SU-DHL-6 (cell line): ENCODE measurements around the gene MUCL1.

ENCODE experiments used
- H2AFZ ChIP-seq: fragments of 200-600 bp; sonication (generic); 2 replicates; pipeline ENCODE4 v1.6.1; 2014; ENCODE audit warnings: low read depth, mild to moderate bottlenecking, moderate library complexity, mixed read lengths, antibody characterized with exemption, low read length; ENCODE audit not compliant: severe bottlenecking
- H3F3A ChIP-seq: fragments of 200-600 bp; shearing (Covaris generic); 2 replicates; pipeline ENCODE4 v1.6.0; 2016; ENCODE audit warnings: antibody characterized with exemption, mild to moderate bottlenecking; ENCODE audit not compliant: insufficient read depth
- H3K27ac ChIP-seq: fragments of 200-600 bp; sonication (generic); 2 replicates; pipeline ENCODE4 v1.5.1; 2016; ENCODE audit warnings: low read depth, mild to moderate bottlenecking, low read length, moderate library complexity, mixed read lengths
- H3K27me3 ChIP-seq: fragments of 200-600 bp; sonication (generic), shearing (Covaris generic); 2 replicates; pipeline ENCODE4 v1.6.0; 2014; ENCODE audit warnings: mild to moderate bottlenecking, low read length
- H3K36me3 ChIP-seq: fragments of 200-600 bp; sonication (generic); 2 replicates; pipeline ENCODE4 v1.6.1; 2014; ENCODE audit warnings: mild to moderate bottlenecking, low read length, mixed read lengths
- H3K4me2 ChIP-seq: fragments of 300-600, 200-600 bp; shearing (Covaris generic), sonication (generic); 2 replicates; pipeline ENCODE4 v1.6.0; 2014; ENCODE audit warnings: low read length, low read depth, mild to moderate bottlenecking; ENCODE audit not compliant: poor library complexity, severe bottlenecking
- H3K4me3 ChIP-seq: fragments of 200-600 bp; sonication (generic); 2 replicates; pipeline ENCODE4 v1.5.1; 2014; ENCODE audit warnings: antibody characterized with exemption, low read length, mild to moderate bottlenecking, mixed read lengths; ENCODE audit not compliant: insufficient read depth, poor library complexity, severe bottlenecking
- H3K79me2 ChIP-seq: fragments of 200-600 bp; sonication (generic); 2 replicates; pipeline ENCODE4 v1.6.1; 2014; ENCODE audit warnings: mild to moderate bottlenecking, low read length, moderate library complexity; ENCODE audit not compliant: insufficient read depth
- H3K9ac ChIP-seq: fragments of 200-600 bp; sonication (generic); 2 replicates; pipeline ENCODE4 v1.7.0; 2014; ENCODE audit warnings: mild to moderate bottlenecking, low read length
- H3K9me2 ChIP-seq: fragments of 200-600 bp; sonication (generic); replicated peaks from 2 replicates; pipeline ENCODE4 v1.6.1; 2014; ENCODE audit warnings: low read length; ENCODE audit not compliant: insufficient read depth
- H3K9me3 ChIP-seq: fragments of 200-600 bp; sonication (generic); 2 replicates; pipeline ENCODE4 v1.6.1; 2014; ENCODE audit warnings: low read length, mixed read lengths; ENCODE audit not compliant: insufficient read depth
- H4K20me1 ChIP-seq: fragments of 200-600 bp; sonication (generic); 2 replicates; pipeline ENCODE4 v1.6.1; 2014; ENCODE audit warnings: low read depth, mild to moderate bottlenecking, antibody characterized with exemption, low read length, moderate library complexity, mixed read lengths
- EZH2phosphoT487 ChIP-seq: fragments of 200-600 bp; sonication (generic), shearing (Covaris generic); conservative IDR thresholded peaks from 2 replicates; pipeline ENCODE4 v1.6.1; 2018; ENCODE audit warnings: mild to moderate bottlenecking, antibody characterized with exemption, low read length, moderate library complexity, mixed read lengths
- TF ChIP-seq, protein P1 (sequence below): fragments of 200-600 bp; sonication (generic); IDR thresholded peaks from one replicate; pipeline ENCODE4 v1.5.1; 2017; ENCODE audit warnings: antibody characterized with exemption, mild to moderate bottlenecking, low read length, moderate library complexity; ENCODE audit not compliant: insufficient read depth, poor library complexity, severe bottlenecking

MUCL1 gene

DNA sequence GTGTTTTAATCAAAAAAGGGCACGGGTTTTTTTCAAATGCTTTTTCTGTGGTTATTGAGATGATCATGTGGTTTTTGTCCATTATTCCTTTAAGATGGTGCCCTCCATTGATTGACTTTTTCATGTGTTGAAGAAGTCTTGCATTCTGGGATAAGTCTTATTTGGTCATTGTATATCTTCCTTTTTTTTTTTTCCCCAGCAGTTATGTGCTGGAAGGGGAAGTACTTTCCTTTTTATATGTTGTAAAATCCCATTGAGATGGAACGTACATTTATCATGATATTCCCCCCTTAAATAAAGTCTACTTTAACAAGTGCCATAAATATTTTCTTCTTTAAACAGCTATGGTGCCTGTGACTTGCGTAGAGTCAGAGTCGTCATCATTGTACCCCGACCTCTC is 24.8 kb upstream of the MUCL1 start:
- H4K20me1 ChIP-seq: no peaks in the 10 kb centered on the region

DNA sequence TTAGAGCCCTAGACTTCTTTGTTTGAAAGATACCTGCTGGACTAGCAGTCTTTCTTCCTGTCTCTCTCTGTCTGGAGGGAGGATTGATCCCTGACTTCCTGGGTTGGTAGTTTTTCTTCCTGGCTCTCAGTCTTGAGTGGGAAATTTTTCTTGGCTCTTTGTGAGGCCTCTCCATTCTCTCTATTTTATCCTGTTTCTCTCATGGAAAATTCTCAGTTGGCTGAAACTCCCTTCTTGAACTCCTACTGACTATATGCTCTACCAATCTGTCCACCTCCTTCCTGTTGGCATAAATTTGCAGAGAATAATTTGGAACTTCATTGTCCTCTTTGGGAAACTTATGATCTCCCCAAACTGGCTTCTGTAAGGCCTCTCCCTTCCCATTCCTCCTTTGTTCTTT is 24.1 kb upstream of the MUCL1 start:
- Histone ChIP-seq H2AFZ (no peak overlapping the region), H3K4me3 (no peak overlapping the region), H3K27me3 (no peaks in the 10 kb centered on the region), H3K9me3 (no peaks in the 10 kb centered on the region), H3K36me3 (no peaks in the 10 kb centered on the region), H4K20me1 (no peaks in the 10 kb centered on the region), H3K4me2 (no peak overlapping the region), H3K9me2 (no peaks in the 10 kb centered on the region), H3K79me2 (no peaks in the 10 kb centered on the region), H3K27ac (no peak overlapping the region), H3K9ac (no peak overlapping the region), H3F3A (no peaks in the 10 kb centered on the region)
- TF ChIP-seq EZH2phosphoT487: no peak
- TF ChIP-seq, protein P1, sequence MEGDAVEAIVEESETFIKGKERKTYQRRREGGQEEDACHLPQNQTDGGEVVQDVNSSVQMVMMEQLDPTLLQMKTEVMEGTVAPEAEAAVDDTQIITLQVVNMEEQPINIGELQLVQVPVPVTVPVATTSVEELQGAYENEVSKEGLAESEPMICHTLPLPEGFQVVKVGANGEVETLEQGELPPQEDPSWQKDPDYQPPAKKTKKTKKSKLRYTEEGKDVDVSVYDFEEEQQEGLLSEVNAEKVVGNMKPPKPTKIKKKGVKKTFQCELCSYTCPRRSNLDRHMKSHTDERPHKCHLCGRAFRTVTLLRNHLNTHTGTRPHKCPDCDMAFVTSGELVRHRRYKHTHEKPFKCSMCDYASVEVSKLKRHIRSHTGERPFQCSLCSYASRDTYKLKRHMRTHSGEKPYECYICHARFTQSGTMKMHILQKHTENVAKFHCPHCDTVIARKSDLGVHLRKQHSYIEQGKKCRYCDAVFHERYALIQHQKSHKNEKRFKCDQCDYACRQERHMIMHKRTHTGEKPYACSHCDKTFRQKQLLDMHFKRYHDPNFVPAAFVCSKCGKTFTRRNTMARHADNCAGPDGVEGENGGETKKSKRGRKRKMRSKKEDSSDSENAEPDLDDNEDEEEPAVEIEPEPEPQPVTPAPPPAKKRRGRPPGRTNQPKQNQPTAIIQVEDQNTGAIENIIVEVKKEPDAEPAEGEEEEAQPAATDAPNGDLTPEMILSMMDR: no peak

More for the DNA sequence above, 24.8 kb upstream of the MUCL1 start:
- no peaks in the 10 kb centered on the region for H3F3A ChIP-seq
- TF ChIP-seq EZH2phosphoT487: no peak
- TF ChIP-seq, protein P1: no peak
- no peak overlapping the region for H3K9ac ChIP-seq
- no peaks in the 10 kb centered on the region for H3K27me3 ChIP-seq
- no peak overlapping the region for H3K4me3 ChIP-seq
- H3K4me2 ChIP-seq: no peak overlapping the region
- H3K27ac ChIP-seq: no peak overlapping the region
- H3K9me2 ChIP-seq: no peaks in the 10 kb centered on the region
- H2AFZ ChIP-seq: no peak overlapping the region
- no peaks in the 10 kb centered on the region for H3K79me2 ChIP-seq
- H3K9me3 ChIP-seq: no peaks in the 10 kb centered on the region
- H3K36me3 ChIP-seq: no peaks in the 10 kb centered on the region

DNA sequence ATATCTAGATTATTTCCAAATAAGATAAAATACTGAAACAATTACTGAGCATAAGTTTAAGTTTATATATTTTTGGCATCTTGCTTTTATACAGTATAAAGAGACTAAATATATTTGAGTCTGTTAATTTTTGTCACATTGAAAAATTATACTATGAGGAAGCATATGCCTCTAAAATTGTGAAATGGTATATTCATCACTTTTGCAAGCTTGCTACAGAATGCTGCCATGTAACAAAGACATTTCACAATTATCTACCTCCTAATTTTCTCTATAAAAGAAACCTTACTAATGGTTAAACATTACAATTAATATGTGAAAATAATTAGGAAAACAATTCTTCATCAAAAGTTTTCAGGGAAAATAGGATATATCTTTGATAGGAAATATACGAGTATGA is 22.7 kb upstream of the MUCL1 start:
- no peaks in the 10 kb centered on the region for H3F3A ChIP-seq
- no peaks in the 10 kb centered on the region for H3K79me2 ChIP-seq
- no peak overlapping the region for H3K27ac ChIP-seq
- no peak overlapping the region for H3K9ac ChIP-seq
- H3K36me3 ChIP-seq: no peaks in the 10 kb centered on the region
- H3K27me3 ChIP-seq: no peaks in the 10 kb centered on the region
- H3K4me3 ChIP-seq: no peak overlapping the region
- H3K9me2 ChIP-seq: no peaks in the 10 kb centered on the region
- H3K9me3 ChIP-seq: no peaks in the 10 kb centered on the region
- H3K4me2 ChIP-seq: no peak overlapping the region
- TF ChIP-seq EZH2phosphoT487: no peak
- TF ChIP-seq, protein P1: no peak
- H4K20me1 ChIP-seq: no peaks in the 10 kb centered on the region
- no peak overlapping the region for H2AFZ ChIP-seq
